ENCODE data around the gene GCNT4. TPM values are rescaled to one million over a fixed set of nuclear protein-coding genes. Genes with fewer than 3 reads are reported as not detected.

GCNT4 gene
- polyA plus RNA-seq, 1 of the 3 experiments (the other 2 are of a cell fraction): 0.02 TPM

- H3K9me3 ChIP-seq: no peaks in the 10 kb centered on the region
- TF ChIP-seq TEAD4 (IDR thresholded peaks at IDR 0.05; ENCODE audit: borderline replicate concordance, insufficient read depth): no peak
- TF ChIP-seq CHD2 (IDR thresholded peaks at IDR 0.05; ENCODE audit: low read length, partially characterized antibody): no peak
- H3K27me3 ChIP-seq (ENCODE audit: insufficient read depth): no peaks in the 10 kb centered on the region; the same call in 1 of the 2 replicates
- H3K4me1 ChIP-seq (ENCODE audit: control insufficient read depth in 1 of 2, insufficient read depth in 2 of 2, low read depth in 1 of 2, low read length in 1 of 2): no peaks in the 10 kb centered on the region
- no peak overlapping the region for H3K4me2 ChIP-seq
- H3K4me3 ChIP-seq (ENCODE audit: low read depth in 2 of 2, low read length in 1 of 2): no peak overlapping the region
- H4K20me1 ChIP-seq (ENCODE audit: insufficient read depth): no peaks in the 10 kb centered on the region
- no peaks in the 10 kb centered on the region for H3K79me2 ChIP-seq (ENCODE audit: insufficient read depth)
- H3K9ac ChIP-seq: no peak overlapping the region
- no peaks in the 10 kb centered on the region for H3K9me2 ChIP-seq
- H3K36me3 ChIP-seq (replicated peaks in 1 of 2; ENCODE audit: control insufficient read depth in 1 of 2, insufficient read depth in 2 of 2, low read length in 1 of 2): no peaks in the 10 kb centered on the region
- whole genome bisulfite sequencing (ENCODE audit: low lambda C conversion rate): 69% methylated on average over 3 of the region's 3 CpGs
- POLR2A ChIA-PET: no interaction called here
- no peak for DNase-seq
- no peaks in the 10 kb centered on the region for H3F3A ChIP-seq (replicated peaks; ENCODE audit: insufficient read depth)
- no peak overlapping the region for H3K27ac ChIP-seq (ENCODE audit: low read depth in 2 of 2, low read length in 1 of 2)
- CTCF ChIA-PET: no interaction called here
- no peak overlapping the region for H2AFZ ChIP-seq (ENCODE audit: low read depth)
Measured at GRCh38 chr5:75067434-75067833, 15.1 kb upstream of the GCNT4 start.

DNA sequence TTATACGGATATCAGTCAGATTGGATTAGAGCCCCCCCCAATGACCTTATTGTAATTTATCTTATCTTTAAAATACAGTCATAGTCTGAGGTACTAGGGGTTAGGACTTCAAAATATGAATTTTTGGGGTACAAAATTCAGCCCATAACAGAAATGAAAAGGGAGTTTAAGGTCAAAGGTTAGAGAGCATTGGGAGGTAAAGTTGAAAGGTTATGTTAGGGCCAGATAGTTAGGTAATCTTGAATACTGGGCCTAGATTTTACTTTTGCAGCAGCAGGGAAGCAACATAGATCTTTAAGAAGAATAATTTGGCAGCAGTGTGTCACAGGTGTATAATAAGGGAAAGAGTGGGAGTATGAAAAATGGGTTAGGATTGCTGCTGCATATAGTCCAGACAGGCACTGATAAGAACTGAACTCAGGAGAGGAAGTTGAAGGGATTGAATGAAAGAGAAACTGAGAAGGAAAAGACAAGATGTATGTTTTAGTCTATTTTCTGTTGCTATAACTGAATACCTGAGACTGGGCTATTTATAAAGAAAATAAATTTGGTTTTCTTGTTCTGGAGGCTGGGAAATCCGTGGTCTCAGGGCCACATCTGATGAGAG is 10.7 kb upstream of the GCNT4 start:
- Histone ChIP-seq H4K20me1 (ENCODE audit: insufficient read depth) (no peaks in the 10 kb centered on the region), H3K9ac (no peak overlapping the region), H2AFZ (ENCODE audit: low read depth) (no peak overlapping the region), H3K4me1 (ENCODE audit: control insufficient read depth in 1 of 2, insufficient read depth in 2 of 2, low read depth in 1 of 2, low read length in 1 of 2) (no peaks in the 10 kb centered on the region), H3K9me3 (no peaks in the 10 kb centered on the region), H3K79me2 (ENCODE audit: insufficient read depth) (no peaks in the 10 kb centered on the region), H3K4me3 (ENCODE audit: low read depth in 2 of 2, low read length in 1 of 2) (no peak overlapping the region), H3K4me2 (no peak overlapping the region), H3K36me3 (replicated peaks in 1 of 2; ENCODE audit: control insufficient read depth in 1 of 2, insufficient read depth in 2 of 2, low read length in 1 of 2) (no peaks in the 10 kb centered on the region), H3K27me3 (ENCODE audit: insufficient read depth) (no peaks in the 10 kb centered on the region), H3K27ac (ENCODE audit: low read depth in 2 of 2, low read length in 1 of 2) (no peak overlapping the region), H3F3A (replicated peaks; ENCODE audit: insufficient read depth) (no peaks in the 10 kb centered on the region), H3K9me2 (no peaks in the 10 kb centered on the region)
- DNase-seq: no peak
- ChIA-PET CTCF (no interaction called here), POLR2A (no interaction called here)
- WGBS (ENCODE audit: low lambda C conversion rate): 47% methylated on average over 2 of the region's 2 CpGs
- TF ChIP-seq POLR2AphosphoS5 (IDR thresholded peaks at IDR 0.05; ENCODE audit: low read depth, low read length) (no peak), MXI1 (IDR thresholded peaks at IDR 0.05; ENCODE audit: low read depth, low read length) (no peak), ELF1 (IDR thresholded peaks at IDR 0.05) (no peak)

GRCh38 chr5:75059912-75060545 is 7.7 kb upstream of the GCNT4 start:
- DNase-seq: no peak
- Histone ChIP-seq H3K9me2 (no peaks in the 10 kb centered on the region), H3K27me3 (ENCODE audit: insufficient read depth) (no peaks in the 10 kb centered on the region), H2AFZ (ENCODE audit: low read depth) (no peak overlapping the region), H3K4me3 (ENCODE audit: low read depth in 2 of 2, low read length in 1 of 2) (no peak overlapping the region), H3K79me2 (ENCODE audit: insufficient read depth) (no peaks in the 10 kb centered on the region), H3K36me3 (replicated peaks in 1 of 2; ENCODE audit: control insufficient read depth in 1 of 2, insufficient read depth in 2 of 2, low read length in 1 of 2) (no peaks in the 10 kb centered on the region), H3K4me1 (ENCODE audit: control insufficient read depth in 1 of 2, insufficient read depth in 2 of 2, low read depth in 1 of 2, low read length in 1 of 2) (no peaks in the 10 kb centered on the region; a peak in 1 of 4 replicates), H4K20me1 (ENCODE audit: insufficient read depth) (no peaks in the 10 kb centered on the region), H3K9ac (no peak overlapping the region), H3K27ac (ENCODE audit: low read depth in 2 of 2, low read length in 1 of 2) (no peak overlapping the region), H3F3A (replicated peaks; ENCODE audit: insufficient read depth) (no peaks in the 10 kb centered on the region), H3K4me2 (no peak overlapping the region), H3K9me3 (no peaks in the 10 kb centered on the region)
- 72% methylated on average over 4 of the region's 4 CpGs for WGBS (ENCODE audit: low lambda C conversion rate)
- ChIA-PET CTCF (interaction anchor here (2.4 kb wide), 1 partner anchor 9 kb away, joined by 9 read pairs; no protein-coding TSS in a partner anchor), POLR2A (no interaction called here)
- TF ChIP-seq GABPA (IDR thresholded peaks at IDR 0.05; ENCODE audit: low read depth): no peak
- no peak for TF ChIP-seq USF1 (IDR thresholded peaks at IDR 0.05; ENCODE audit: borderline replicate concordance, low read depth)
- no peak for TF ChIP-seq EZH2phosphoT487 (IDR thresholded peaks at IDR 0.05; ENCODE audit: borderline replicate concordance, low read depth)
